Thoracic aorta (tissue), 2 donors: Measurements from ENCODE around the gene KDM2B. TPM values are rescaled to one million over a fixed set of nuclear protein-coding genes. Genes with fewer than 3 reads are reported as not detected.

ENCODE experiments used
- ATAC-seq: fragments of 150-250 bp; one replicate; pipeline ENCODE4 v1.8.0; 2017; ENCODE audit warnings: low read depth; ENCODE audit not compliant: insufficient number of reproducible peaks, low FRiP score
- DNase-seq: peaks from one replicate; pipeline ENCODE4 v3.0.0-alpha.2; 2020; ENCODE audit warnings: low spot score
- H3K27ac ChIP-seq, 2 donors: fragments of 200-600 bp; sonication (generic); 1 replicate in 1 of 2; 2 replicates in 1 of 2; pipeline ENCODE4 v1.5.1; 2016; ENCODE audit warnings: mild to moderate bottlenecking in 2 of 2, moderate library complexity in 2 of 2
- H3K27me3 ChIP-seq: fragments of 200-600 bp; sonication (generic); replicated peaks from 2 replicates; pipeline ENCODE4 v1.6.0; 2016; ENCODE audit warnings: mild to moderate bottlenecking; ENCODE audit not compliant: insufficient read depth
- H3K36me3 ChIP-seq: fragments of 200-600 bp; sonication (generic); one replicate; pipeline ENCODE4 v1.5.1; 2016
- H3K4me1 ChIP-seq, 2 donors: fragments of 200-600 bp; sonication (generic); 1 replicate in 1 of 2; 2 replicates in 1 of 2; pipeline versions ENCODE4 v1.5.1 to v1.6.0; 2016; ENCODE audit warnings: low read depth in 2 of 2, mild to moderate bottlenecking in 1 of 2; ENCODE audit not compliant: control insufficient read depth in 1 of 2
- H3K4me3 ChIP-seq: fragments of 200-600 bp; sonication (generic); 2 replicates; pipeline ENCODE4 v1.5.1; 2016; ENCODE audit warnings: mild to moderate bottlenecking
- H3K9me3 ChIP-seq: fragments of 200-600 bp; sonication (generic); 2 replicates; pipeline ENCODE4 v1.5.1; 2016
- total RNA-seq, 2 donors: library from RNA; depleted of rRNA; stranded (reverse); fragments of >200 nt; gene quantifications; one replicate each; pipeline versions ENCODE4 v1.1.0 to v1.2.3, GENCODE V29; 2016
- TF ChIP-seq, protein P1 (sequence below): fragments of 200-600 bp; sonication (generic); IDR thresholded peaks from one replicate; pipeline ENCODE4 v1.5.1; 2019; ENCODE audit warnings: antibody characterized with exemption

KDM2B gene
- total RNA-seq, 2 donors from 2014 or later, result 15.0 to 22.5 TPM

DNA sequence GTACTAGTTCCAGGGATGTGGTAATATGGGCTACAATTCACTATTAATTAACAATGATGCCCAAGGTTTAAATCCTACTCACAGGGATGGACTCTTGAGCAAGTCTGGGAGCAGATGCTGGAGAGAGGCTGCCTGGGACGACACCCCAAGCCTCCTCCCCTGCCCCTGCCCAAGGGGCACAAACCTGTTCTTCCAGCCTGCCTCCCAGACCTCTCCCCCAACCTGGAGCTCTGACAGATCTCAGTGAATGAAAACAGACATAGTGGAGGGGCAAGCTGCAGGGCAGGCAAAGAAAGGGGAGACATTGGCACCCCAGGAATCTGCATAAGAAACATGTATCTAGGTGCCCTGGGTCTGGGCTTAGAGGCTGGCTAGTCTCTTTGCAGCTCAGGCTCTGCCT lies 5.8 kb downstream of the KDM2B start:
- no peak for DNase-seq
- Histone ChIP-seq H3K27ac (no peak overlapping the region), H3K4me3 (no peak overlapping the region), H3K4me1 (peaks cover 15 to 35% of the 10 kb centered on the region in 2 donors), H3K36me3 (peaks cover 8% of the 10 kb centered on the region), H3K27me3 (no peaks in the 10 kb centered on the region), H3K9me3 (no peaks in the 10 kb centered on the region)
- no peak for ATAC-seq
- TF ChIP-seq, protein P1, sequence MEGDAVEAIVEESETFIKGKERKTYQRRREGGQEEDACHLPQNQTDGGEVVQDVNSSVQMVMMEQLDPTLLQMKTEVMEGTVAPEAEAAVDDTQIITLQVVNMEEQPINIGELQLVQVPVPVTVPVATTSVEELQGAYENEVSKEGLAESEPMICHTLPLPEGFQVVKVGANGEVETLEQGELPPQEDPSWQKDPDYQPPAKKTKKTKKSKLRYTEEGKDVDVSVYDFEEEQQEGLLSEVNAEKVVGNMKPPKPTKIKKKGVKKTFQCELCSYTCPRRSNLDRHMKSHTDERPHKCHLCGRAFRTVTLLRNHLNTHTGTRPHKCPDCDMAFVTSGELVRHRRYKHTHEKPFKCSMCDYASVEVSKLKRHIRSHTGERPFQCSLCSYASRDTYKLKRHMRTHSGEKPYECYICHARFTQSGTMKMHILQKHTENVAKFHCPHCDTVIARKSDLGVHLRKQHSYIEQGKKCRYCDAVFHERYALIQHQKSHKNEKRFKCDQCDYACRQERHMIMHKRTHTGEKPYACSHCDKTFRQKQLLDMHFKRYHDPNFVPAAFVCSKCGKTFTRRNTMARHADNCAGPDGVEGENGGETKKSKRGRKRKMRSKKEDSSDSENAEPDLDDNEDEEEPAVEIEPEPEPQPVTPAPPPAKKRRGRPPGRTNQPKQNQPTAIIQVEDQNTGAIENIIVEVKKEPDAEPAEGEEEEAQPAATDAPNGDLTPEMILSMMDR, result no peak

DNA sequence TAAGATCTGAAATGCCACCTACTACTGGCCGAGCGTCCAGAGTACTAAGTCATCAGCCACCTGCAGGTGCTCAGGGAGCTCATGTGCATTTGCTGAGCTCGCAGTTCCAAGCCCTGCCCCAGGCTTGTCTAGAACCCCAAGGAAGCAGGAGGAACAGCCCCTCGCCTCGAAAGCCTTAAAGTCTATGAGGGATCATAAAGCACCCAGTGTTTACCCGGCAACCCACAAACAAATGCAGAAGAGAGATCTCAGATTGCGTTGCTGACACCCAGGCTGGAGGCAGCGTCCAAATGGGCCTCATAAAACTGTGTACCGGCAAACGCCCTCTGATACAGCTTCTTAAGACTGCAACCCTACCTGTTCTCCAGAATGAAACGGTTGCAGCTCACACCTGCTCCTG lies 6.8 kb downstream of the KDM2B start:
- ATAC-seq (no peak), DNase-seq (no peak)
- Histone ChIP-seq H3K36me3 (peaks cover 8% of the 10 kb centered on the region), H3K4me3 (no peak overlapping the region), H3K4me1 (peaks cover 16 to 44% of the 10 kb centered on the region in 2 donors), H3K9me3 (no peaks in the 10 kb centered on the region), H3K27me3 (no peaks in the 10 kb centered on the region), H3K27ac (no peak overlapping the region)
- TF ChIP-seq, protein P1, result no peak

DNA sequence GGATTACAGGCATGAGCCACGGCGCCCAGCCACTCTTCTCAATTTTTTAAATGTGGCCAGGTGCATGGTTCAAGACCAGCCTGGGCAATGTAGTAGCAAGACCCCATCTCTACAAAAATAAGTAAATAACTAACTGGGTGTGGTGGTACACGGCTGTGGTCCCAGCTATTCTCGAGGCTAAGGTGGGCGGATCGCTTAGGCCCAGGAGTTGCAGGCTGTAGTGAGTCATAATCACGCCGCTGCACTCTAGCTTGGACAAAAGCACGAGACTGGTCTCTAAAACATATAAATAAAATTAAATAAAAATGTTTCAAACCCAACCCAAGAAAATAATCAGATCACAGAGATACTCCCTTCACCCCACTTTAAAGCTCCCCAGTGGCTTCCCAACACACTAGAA lies 8.9 kb downstream of the KDM2B start:
- TF ChIP-seq, protein P1, result no peak
- peaks cover 12 to 27% of the 10 kb centered on the region in 2 donors for H3K4me1 ChIP-seq
- DNase-seq (no peak), ATAC-seq (no peak)
- H3K27ac ChIP-seq, result no peak overlapping the region
- H3K27me3 ChIP-seq, result no peaks in the 10 kb centered on the region
- no peaks in the 10 kb centered on the region for H3K9me3 ChIP-seq
- H3K36me3 ChIP-seq, result peaks cover 8% of the 10 kb centered on the region
- no peak overlapping the region for H3K4me3 ChIP-seq

DNA sequence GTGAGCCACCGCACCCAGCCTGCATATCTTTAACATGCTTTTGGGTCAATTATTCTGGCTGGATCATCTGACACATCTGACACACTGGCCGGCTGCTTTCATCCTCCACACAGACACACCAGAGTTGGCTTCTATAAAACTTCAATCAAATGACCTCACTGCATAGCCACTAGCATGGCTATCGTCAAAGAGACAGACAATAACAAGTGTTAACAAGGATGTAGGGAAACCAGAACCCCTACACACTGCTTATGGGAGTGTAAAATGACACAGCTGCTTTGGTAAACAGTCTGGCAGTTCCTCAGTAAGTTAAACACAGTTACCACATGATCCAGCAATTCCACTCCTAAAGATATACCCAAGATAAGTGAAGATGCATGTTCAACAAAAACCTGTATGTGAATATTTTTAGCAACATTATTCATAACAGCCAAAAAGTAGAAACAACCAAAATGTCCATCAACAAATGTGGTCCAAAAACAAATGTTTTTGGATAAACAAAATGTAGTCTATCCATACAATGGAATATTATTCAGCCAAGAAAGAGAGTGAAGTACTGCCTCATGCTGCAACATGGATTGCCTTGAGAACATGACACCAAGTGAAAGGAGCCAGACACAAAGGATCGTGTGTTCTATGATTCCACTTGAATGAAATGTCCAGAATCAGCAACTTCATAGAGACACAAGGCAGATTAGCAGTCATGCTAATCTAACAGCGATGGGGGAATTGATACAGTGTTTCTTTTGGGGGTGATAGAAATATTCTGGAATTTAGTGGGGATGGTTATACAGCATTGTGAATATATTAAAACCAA lies 10.1 kb downstream of the KDM2B start:
- Histone ChIP-seq H3K9me3 (no peaks in the 10 kb centered on the region), H3K27me3 (no peaks in the 10 kb centered on the region), H3K4me1 (peaks cover 3 to 15% of the 10 kb centered on the region in 2 donors), H3K36me3 (peaks cover 8% of the 10 kb centered on the region), H3K4me3 (no peak overlapping the region), H3K27ac (no peak overlapping the region)
- ATAC-seq (no peak), DNase-seq (no peak)
- TF ChIP-seq, protein P1, result no peak

DNA sequence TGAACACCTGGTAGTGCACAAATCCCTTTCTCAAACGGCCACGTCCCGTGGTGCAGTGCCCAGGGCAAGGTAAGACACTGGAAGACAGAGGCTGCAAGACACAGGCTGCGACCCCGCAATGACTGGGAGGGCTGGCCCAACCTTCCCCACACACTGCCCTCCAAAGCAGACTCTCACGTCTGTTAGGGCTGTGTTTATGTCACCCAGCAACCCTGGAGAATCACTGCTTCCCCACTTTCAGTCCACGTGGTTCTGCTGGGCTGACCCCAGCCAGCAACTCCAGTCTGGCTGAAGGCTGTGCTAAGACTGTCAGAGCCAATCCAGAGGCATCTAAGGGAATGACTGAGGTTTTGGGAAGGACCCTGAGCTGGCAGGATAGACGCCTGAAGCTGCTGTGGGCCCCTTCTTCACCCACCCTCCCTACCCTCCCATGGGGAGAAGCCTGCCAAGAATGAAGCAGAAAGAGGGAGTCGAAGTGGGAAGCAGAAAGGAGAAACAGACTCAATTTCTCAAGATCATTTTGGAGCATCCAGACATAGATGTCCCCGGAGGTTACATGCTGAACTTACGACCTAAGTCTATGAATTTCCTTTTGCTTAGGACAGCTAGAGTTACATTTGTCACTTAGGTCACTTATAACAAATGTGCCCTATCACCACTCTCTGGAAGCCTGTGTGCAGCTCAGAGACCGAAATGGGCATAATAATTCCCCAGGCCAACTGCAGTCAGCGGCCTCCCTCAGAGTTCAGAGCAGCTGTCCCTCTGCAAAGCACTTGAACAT lies 11.7 kb downstream of the KDM2B start:
- TF ChIP-seq, protein P1, result no peak
- H3K36me3 ChIP-seq, result peaks cover 6% of the 10 kb centered on the region
- no peaks in the 10 kb centered on the region for H3K27me3 ChIP-seq
- DNase-seq (no peak), ATAC-seq (no peak)
- H3K27ac ChIP-seq, result peak overlapping the region in 1 of 2 donors; percentile 7
- H3K9me3 ChIP-seq, result no peaks in the 10 kb centered on the region
- H3K4me3 ChIP-seq, result no peak overlapping the region
- peaks cover 3 to 15% of the 10 kb centered on the region in 2 donors for H3K4me1 ChIP-seq
